Activated T-cell treated with anti-CD3 and anti-CD28 coated beads for 4 hours (primary cell): ENCODE results near the gene EEPD1.

Experiments
- DNase-seq: peaks from one replicate; pipeline ENCODE4 v3.0.0-alpha.2; 2020

Gene EEPD1

DNA sequence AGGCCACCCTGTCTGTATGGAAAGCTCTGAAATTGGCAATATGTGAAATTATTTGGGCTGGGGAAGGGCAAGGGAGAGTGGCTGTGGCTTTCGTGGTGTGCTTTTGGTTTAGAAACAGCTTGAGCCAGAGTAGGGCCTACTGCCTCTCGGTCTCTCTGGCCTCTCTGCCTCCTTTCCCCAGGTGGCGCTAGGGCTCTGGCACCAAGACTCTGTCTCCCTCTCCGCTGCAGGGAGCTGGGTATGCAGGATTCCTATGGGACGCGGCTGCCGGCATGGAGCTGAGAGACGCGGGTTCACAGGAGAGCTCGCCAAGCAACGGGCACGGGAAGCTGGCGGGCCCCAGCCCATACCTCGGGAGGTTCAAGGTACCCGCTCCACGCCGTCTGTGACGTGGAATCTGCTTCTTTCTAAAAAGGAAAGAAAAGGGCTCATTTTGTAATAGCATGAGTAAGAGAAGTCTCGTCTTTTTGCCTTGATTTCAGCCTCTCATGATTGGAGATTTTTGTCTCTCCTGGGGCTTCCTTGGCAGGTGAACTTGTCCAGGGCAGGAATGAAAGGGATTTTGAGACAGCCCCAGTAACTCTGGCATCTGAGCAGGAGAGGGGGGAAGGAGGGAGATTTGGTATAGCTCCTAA is 131.5 kb downstream of the EEPD1 start:
- no peak for DNase-seq

DNA sequence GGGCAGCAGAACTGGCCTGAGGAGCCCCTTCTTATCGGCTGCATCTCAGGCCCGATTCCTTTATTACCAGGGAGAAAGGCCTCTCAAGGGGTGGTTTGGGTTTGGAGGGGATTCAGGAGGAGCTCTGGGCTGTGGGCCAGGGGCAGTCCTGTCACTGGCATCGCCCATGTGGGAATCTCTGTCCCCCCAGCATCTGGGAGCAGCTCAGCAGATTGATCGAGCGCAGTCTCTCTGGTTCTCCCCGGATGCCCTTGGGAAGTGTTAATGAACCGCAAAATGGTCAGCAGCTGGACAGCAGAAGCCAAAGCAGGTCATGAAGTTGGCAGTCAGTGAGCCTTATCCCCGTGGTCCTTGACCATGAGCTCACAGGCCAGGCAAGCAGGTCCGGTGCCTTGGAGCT is 132.2 kb downstream of the EEPD1 start:
- DNase-seq, result no peak

DNA sequence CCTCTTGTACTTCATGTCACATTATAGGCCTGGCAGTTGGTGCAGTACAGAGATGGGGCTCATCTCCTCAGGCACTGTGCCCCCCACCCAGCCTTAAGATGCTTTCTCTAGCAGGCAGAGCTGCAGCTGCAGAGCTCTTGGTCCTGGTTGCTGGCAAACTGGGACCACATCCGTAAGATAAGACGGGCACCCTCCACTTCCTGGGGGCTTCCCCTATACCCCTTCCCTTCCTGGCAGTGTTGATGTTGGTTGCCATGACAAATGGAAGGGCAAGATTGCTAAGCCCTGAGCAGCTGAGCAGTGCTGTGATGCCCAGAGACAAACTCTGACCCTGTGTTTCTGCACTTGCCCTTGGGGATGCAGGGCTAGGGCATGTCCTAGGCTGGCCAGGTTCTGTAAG is 133.2 kb downstream of the EEPD1 start:
- DNase-seq, result no peak

DNA sequence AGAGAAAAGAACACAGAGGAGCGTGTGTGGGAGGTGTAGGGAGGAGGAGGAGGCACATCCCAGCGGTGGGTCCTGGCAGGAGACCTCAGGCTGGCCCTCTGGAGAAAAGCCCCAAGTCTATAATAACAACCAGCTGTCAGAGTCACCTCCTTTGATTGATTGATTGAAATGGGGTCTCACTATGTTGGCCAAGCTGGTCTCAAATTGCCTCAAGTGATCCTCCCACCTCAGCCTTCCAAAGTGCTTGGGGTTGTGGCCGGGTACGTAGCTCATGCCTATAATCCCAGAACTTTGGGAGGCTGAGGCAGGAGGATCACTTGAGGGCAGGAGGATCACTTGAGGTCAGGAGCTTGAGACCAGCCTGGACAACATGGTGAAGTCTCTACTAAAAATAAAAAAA is 133.6 kb downstream of the EEPD1 start:
- no peak for DNase-seq

DNA sequence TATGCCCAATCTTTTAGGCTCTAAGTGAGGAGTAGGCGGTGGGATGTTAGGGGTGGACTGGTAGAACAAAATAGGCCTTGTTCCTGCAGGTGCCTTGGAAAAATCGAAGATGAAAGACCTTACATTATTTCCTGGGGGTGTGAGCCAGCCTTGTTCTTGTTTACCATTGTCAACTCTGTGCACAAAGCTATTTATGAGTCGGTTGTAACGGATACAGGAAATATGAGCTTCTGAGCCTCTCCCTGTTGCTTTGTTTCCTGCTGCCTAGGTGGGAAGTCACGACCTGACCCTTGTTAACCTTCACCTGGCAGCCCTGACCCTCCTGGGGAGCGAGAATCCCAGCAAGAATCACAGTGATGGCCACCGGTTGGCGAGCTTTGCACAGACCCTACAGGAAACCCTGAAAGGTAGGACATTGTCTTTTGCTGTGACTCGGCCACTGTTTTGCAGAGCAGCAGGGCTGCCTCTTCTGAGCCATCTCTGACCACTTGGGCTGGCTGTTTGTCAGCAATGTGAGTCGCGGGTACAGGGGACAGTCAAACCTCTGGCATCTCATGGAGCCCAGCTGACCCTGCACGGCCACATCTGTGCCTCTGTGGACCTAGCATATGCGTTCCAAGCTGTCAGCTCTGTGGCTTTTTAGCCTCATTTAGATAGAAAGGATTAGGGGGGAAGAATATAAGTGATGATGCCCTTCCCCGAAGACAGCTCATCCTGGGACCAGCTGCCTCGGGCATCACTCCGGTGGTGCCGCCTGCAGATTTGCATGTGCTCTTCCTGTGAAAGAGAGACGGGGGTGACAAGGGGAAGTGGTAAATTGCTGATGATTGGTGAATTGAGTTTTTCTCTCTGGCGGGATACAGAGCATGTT is 134.6 kb downstream of the EEPD1 start:
- DNase-seq, result no peak

DNA sequence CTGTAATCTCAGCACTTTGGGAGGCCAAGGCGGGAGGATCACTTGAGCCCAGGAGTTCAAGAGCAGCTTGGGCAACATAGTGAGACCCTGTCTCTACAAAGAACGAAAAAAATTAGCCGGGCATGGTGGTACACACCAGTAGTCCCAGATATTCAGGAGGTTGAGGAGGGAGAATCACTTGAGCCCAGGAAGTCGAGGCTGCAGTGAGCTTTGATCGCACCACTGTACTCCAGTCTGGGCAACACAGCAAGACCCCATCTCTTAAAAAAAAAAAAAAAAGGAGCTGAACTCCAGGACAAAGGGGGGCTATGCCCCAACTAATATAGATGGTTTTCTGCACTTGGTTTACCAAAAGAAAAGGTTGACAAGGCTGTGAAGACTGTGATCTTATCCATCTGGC is 135.4 kb downstream of the EEPD1 start:
- DNase-seq, result no peak

DNA sequence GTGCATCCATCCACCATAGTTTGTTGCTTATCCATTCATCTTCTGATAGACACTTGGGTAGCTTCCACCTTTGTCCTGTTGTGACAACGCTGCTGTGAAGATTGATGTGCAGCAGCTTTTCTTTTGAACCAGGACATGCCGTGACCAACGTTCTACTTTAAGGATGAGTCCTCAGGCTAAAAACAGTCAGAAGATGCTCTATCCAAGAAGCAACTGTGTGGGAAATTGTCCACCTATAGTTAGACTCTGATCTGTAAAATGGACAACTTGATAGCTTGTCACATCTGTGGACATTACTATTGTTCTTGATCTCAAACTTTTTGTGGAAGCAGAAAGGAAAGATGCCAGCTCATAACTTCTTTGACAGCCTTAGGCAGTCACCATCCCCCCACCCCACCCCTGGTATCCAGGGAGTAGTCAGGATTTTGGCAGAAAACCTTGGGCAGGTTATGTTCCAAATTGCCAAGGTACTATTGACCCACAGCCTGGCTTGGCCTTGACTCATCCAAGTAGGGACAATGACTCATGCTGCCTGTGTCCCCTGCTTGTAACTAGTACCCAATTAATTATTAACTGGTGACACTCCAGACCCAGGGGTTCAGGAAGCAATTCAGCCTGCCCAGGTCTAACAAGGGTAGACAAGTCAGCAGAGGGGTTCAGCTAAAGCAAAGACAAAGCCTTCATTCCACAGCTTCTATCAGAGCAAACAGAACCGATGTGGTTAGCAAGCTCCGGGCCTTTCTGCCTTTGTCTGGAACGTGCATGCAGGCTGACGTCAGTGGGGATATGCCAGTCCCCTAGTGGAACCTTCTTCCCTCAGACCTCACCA is 137.0 kb downstream of the EEPD1 start:
- no peak for DNase-seq

DNA sequence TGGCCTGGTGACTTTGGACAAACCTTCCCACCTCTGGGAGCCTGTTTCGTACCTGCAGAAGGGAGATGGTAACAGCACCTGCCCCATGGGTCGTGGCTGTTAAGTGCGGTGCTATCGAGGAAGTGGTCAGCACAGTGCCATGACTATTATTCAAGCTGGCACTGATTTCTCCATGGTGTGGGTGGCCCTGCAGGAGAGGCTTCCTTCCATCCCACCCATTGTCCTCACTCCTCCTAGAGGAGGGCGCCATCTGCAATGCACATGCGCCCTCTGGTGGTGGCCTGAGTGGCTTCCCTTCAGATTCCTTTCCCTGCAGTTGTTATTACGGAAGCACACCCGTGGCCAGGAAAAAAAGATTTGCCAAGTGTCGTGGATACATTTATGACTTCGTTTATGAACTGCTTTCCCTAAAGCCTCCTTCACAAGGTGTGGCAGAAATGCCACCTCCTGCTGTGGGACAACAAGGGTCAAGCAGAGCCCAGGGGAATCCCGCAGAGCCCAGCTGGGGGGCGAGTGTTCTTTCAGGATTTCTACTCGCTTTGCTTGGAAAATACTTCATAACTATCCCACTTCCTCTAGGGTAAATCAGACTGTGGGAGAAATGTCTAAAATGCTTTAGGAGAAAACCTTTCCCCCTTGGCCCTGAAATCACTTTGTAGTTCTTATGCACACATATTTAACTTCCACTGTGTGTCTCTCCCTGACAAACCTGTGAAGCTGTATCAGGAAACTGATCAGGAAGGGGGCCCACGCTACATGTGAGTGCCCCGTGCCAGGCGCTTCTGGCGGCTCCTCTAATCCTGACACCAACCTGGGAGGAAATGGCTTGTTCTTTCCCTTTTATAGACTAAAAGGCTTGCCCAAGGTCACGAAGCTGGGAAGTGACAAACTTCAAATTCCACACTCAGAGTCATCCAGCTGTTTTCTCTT is 138.6 kb downstream of the EEPD1 start:
- DNase-seq, result peak; percentile 67

DNA sequence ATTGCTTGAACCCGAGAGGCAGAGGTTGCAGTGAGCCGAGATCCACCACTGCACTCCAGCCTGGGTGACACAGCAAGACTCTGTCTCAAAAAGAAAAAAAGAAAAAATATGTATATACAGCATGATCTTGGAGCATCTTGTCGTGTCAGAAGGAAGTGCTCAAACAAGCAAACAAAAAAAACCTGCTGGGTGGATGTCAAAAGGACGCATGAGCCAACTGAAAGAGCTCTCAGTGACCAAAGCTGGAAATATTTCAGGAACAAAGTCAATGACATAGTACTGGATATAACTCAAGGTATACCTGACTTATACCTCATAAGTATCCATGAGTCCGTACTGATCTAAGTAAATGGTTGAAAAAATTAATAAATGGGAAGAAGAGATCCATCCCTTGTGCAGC is 142.0 kb downstream of the EEPD1 start:
- no peak for DNase-seq

DNA sequence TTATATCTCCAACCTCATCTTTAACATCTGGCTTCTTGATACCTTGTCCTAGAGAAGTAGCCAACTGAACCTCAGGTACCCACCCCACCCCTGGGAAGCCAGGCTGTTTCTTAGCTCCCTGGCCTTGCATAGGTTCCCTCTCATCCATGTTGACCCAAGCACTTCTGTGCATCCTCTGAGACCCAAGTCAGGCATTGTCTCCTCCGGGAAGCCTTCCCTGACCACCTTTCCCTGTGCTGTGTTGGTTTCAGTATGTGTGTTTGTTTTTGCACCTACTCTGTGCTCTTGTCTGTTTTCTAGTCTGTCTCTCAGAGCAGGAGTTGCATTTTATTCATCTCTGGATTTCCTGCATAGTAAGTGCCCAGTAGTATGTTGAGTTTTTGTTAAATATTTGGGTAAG is 143.2 kb downstream of the EEPD1 start:
- no peak for DNase-seq

DNA sequence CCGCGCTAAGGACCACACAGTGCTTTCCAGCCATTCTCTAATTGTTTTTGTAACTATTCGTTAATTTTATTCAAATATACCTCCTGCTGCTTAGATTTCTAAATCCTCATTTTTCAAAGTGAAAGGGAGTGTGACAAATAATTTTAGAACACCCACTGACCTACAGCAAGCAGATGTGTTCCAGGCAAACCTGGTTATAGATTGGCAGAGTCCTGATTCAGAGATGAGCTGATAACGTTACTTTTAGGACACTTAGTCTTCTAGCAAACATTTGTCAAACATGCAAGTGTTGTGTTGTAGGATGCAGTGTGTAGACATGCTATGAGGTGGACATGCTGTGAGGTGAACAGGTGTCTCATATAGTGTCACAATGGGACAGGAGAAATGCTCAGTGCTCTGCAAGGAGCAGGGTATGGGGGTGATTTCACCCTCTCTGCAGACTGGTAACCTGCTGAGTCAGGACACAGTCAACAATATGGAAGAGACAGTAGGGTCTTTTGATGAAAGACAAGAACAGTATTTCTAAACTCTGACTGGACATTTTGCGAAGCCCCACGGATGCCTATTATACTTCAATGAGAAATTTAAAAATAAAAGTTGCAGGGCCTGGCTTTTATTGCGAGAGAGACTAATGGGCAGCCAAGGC is 144.4 kb downstream of the EEPD1 start:
- DNase-seq, result no peak

DNA sequence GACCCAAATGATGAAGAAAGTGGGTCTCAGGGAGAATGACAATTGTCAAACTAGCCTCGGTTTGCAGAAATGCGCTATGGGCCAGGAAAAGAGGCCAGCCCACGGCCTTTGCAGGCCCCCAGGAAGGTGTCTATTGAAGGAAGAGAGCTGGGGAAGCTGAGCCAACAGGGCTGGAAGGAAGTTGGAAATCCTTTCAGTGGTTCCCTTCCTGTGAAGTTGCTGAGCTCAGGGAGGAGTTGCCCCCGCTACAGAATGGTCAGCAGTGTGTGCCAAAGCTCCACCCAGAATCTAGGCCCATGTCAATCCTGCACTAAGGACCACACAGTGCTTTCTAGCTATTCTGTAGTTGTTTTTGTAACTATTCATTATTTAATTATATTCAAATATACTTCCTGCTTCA is 145.1 kb downstream of the EEPD1 start:
- DNase-seq, result no peak

DNA sequence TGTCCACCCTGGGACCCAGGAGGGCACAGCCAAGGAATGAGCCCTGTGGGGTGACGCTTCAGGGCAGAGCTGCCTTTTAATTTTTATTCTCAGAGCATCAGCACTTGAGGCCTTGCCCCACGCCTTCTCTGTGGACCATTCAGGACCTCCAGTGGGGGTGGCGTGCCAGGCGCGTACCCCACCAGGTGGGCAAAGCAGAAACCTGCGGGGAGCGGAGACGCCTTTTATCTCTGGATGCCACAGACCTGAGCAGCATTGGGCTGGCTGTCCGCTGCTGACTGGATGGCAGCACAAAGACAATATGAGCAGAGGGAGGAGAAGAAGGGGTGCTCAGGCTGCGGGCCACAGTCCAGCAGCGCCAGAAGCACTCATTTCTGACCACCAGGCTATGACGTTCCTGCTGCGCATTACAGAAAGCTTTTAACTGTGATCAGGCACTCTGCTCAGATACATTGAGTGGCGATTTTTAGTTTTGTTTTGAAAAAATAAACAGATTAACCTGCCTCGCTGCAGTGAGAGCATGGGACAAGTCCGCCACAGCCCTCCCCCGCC is 146.2 kb downstream of the EEPD1 start:
- no peak for DNase-seq

DNA sequence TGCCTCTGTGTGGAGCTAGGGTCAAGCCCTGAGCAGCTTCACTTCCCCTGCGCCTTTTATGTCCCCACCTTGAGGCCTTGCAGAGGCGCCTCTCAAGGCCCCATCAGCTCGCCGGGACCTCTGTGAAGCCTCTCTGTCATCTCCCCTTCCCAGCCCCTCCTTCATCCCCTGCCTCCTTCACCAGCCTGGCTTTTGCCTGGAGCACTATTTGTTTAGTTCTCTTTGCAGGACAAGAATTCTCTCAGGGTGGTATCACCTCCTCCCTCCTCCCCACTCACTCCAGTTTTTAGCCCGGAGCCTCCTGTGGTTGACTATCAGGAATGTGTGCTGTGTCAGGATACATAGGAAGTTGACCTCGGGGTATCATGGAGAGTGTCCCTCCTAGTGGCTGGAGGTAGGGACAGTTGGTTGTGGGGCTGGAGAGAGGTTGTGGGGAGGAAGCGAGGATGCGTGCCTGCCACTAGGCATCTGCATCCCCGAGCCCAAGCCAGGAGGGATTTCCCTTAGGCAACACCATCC is 146.8 kb downstream of the EEPD1 start:
- no peak for DNase-seq

DNA sequence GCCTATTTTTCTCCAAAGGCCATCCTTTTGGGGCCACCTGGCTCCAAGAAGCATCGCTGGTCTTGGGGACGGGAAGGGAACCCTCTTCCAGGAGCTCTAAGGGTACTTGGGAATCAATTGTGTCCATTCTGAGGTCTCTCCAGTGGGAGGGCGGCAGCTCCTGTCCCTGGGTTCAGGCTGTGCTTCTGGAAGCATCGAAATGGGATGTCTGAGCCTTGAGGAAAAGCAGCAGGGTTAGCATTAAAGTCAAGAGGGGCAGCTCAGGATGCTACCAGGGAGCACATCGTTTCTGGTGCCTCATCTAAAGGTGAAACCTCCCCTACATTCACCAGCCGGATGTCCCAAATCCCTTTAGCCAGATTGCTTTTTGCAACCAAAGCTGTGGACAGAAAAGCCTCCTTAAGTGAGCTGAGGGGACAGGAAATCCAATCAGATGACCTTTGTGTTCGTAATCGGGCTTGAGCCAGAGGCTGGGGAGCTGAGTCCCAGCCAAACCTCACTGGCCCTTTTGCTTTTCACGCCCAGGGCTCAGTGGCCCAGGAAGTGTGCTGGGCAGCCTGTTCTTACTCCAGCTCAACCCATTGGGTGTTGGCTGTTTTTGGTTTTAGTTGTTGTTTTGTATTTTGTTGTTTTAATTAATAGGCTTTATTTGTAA is 147.8 kb downstream of the EEPD1 start:
- no peak for DNase-seq

DNA sequence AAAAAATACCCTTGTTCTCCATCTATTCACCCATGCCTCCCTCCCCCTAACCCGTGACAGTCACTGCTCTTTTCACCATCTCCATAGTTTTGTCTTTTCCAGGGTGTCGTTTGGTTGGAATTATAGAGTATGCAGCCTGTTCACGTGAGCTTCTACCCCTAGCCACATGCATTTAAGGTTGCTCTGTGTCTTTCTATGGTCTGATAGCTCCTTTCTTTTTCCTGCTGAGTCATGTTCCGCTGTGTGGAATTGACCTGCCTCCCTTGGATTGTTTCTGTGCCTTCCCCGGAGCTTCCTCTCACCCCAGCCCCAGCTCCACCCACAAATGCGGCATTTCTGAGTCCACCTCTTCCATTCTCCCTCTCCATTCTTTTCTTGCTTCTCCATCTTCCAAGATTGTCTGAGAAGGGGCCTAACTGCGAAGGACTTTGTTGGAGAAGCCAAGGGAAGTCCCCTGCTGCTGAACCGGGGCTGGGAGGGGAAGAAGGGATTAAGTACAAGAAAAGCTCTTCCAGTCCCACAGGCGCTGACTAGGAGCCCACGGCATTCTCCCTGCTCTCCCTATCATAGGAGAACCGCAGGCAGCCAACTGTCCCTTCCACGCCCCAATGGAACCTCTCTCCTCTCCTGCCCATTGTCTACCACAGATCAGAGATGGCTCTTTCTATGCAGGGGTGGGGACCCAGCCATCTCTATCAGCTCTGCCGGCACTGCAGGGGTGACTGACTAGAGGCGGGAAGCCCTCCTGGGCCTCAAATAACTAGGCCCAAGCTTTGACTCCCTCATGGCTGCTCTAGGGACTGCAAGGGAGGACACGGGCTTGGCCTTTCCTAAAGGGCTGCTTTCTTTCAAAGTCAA is 149.1 kb downstream of the EEPD1 start:
- DNase-seq, result no peak

DNA sequence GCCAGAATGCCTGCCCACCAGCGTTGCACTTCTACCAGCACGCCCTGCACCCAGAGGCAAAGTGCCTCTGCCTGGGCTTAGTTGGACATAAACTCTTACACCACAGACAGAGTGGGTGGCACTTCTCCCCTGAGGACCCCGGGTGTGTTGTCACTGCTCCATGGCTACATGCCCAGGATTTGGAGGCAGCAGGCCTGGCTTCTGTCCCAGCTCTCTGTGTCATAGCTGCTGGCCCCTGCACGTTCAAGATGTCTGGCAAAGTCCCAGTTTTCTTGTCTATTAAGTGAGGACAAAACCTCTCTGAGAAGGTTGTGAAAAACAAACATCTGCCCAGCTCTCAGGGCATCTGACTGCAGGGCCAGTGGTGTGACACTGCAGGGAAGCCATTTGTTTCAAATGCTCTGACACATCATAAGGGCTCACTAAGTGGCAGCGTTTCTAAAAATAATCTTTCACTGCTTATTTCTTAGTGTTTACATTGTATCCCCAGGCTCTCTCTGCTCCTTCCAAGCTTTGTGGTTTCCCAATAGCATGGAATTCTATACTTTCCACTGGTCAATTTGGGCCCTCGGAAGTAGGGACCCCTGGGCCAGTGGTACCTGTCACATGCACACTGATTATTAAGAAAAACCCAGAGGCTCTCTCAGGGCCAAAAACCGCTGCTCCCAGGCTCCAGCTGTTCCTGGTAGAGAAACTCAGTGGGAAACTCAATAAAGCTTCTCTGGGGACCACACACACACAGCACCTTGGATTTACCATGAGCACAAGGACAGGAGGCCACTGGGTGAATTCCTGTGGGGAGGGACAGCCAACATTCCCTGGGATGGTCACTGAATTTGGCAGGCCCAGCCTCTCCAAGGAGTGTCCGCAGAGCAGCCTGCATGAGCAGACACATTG is 150.4 kb downstream of the EEPD1 start:
- DNase-seq, result no peak

DNA sequence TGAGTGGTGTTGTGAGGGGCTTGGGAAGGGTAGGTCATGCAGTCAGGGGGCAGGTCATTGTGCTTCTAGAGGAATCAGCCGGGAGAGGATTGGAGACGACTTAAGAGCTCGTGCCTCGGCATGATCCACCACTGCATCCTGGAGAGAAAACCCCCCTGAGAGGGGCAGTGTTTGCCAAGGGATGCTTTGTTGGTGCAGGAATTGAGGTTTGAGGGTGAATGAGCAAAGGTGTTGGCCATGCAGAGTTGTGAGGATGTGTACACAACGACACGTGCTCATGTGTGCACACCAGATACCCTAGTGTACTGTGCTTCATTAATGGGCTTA is 151.0 kb downstream of the EEPD1 start:
- DNase-seq, result no peak

DNA sequence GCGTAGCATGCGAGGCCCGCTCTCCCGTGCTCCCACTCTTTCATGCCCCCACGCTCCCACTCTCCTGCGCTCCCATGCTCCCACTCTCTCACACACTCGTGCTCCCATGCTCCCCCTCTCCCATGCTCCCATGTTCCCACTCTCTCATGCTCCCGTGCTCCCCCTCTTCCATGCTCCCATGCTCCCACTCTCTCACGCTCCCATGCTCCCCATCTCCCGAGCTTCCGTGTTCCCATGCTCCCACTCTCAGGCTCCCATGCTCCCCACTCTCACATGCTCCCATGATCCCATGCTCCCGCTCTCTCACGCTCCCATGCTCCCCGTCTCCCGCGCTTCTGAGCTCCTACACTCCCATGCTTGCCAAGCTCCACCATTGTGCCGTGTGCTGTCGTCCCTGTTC is 152.2 kb downstream of the EEPD1 start:
- no peak for DNase-seq
